Osteocyte (in vitro differentiated cells): ENCODE data around the gene OCIAD2. TPM values are rescaled to one million over a fixed set of nuclear protein-coding genes. Genes with fewer than 3 reads are reported as not detected.

Source experiments
- DNase-seq: peaks from one replicate; pipeline ENCODE4 v3.0.0; 2021; ENCODE audit warnings: mixed read lengths; ENCODE audit not compliant: unreplicated experiment; ENCODE audit errors: extremely low spot score
- H3K27ac Mint-ChIP-seq: one replicate; pipeline ENCODE4 v1.8.0; 2021; ENCODE audit warnings: mild to moderate bottlenecking, mixed read lengths; ENCODE audit not compliant: unreplicated experiment
- H3K27me3 Mint-ChIP-seq: one replicate; pipeline ENCODE4 v1.8.0; 2021; ENCODE audit warnings: mixed read lengths; ENCODE audit not compliant: unreplicated experiment
- H3K36me3 Mint-ChIP-seq: one replicate; pipeline ENCODE4 v1.8.0; 2021; ENCODE audit warnings: mixed read lengths; ENCODE audit not compliant: unreplicated experiment
- H3K4me1 Mint-ChIP-seq: one replicate; pipeline ENCODE4 v1.8.0; 2021; ENCODE audit warnings: mixed read lengths; ENCODE audit not compliant: unreplicated experiment
- H3K4me3 Mint-ChIP-seq: one replicate; pipeline ENCODE4 v1.8.0; 2021; ENCODE audit warnings: mild to moderate bottlenecking, moderate library complexity, mixed read lengths; ENCODE audit not compliant: unreplicated experiment
- H3K9me3 Mint-ChIP-seq: one replicate; pipeline ENCODE4 v1.8.0; 2021; ENCODE audit warnings: mixed read lengths; ENCODE audit not compliant: unreplicated experiment
- CTCF ChIP-seq: fragments of 200-600 bp; sonication (generic); IDR thresholded peaks from 2 replicates; pipeline ENCODE4 v1.5.0; 2021; ENCODE audit warnings: antibody characterized with exemption, mild to moderate bottlenecking, moderate library complexity
- total RNA-seq: library from RNA; stranded (reverse); gene quantifications from 2 replicates; pipeline ENCODE4 v1.2.1, GENCODE V29; 2021

OCIAD2 gene
- total RNA-seq, 1 donor from 2014 or later = 8.7 TPM

GRCh38 chr4:48945981-48946380, 39.4 kb upstream of the OCIAD2 start:
- H3K4me3 Mint-ChIP-seq = no peak overlapping the region
- no peak for TF ChIP-seq CTCF

GRCh38 chr4:48944756-48945241, 38.2 kb upstream of the OCIAD2 start:
- Mint-ChIP-seq H3K9me3 (no peaks in the 10 kb centered on the region), H3K36me3 (no peaks in the 10 kb centered on the region), H3K4me3 (no peak overlapping the region), H3K27ac (no peak overlapping the region), H3K4me1 (peaks cover 14% of the 10 kb centered on the region), H3K27me3 (peaks cover 14% of the 10 kb centered on the region)
- TF ChIP-seq CTCF = peak; percentile 22
- no peak for DNase-seq

More at GRCh38 chr4:48945981-48946380, 39.4 kb upstream of the OCIAD2 start:
- H3K36me3 Mint-ChIP-seq = no peaks in the 10 kb centered on the region
- H3K27me3 Mint-ChIP-seq = peaks cover 14% of the 10 kb centered on the region
- no peaks in the 10 kb centered on the region for H3K9me3 Mint-ChIP-seq
- H3K4me1 Mint-ChIP-seq = peaks cover 5% of the 10 kb centered on the region
- H3K27ac Mint-ChIP-seq = no peak overlapping the region
- no peak for DNase-seq

- peaks cover 14% of the 10 kb centered on the region for H3K27me3 Mint-ChIP-seq
- H3K4me1 Mint-ChIP-seq = peaks cover 16% of the 10 kb centered on the region
- DNase-seq = no peak
- no peak overlapping the region for H3K27ac Mint-ChIP-seq
- H3K36me3 Mint-ChIP-seq = no peaks in the 10 kb centered on the region
- no peak for TF ChIP-seq CTCF
- H3K9me3 Mint-ChIP-seq = no peaks in the 10 kb centered on the region
- H3K4me3 Mint-ChIP-seq = no peak overlapping the region
These were observed 37.7 kb upstream of the OCIAD2 start for GRCh38 chr4:48944252-48944651.

- Mint-ChIP-seq H3K4me3 (no peak overlapping the region), H3K9me3 (no peaks in the 10 kb centered on the region), H3K36me3 (no peaks in the 10 kb centered on the region), H3K27ac (no peak overlapping the region), H3K4me1 (peaks cover 12% of the 10 kb centered on the region), H3K27me3 (peaks cover 14% of the 10 kb centered on the region)
- DNase-seq = no peak
- TF ChIP-seq CTCF = no peak
These were observed 36.8 kb upstream of the OCIAD2 start for GRCh38 chr4:48943387-48943786.

GRCh38 chr4:48939785-48940184, 33.2 kb upstream of the OCIAD2 start:
- no peak for DNase-seq

More at GRCh38 chr4:48939785-48940184, 33.2 kb upstream of the OCIAD2 start:
- peaks cover 14% of the 10 kb centered on the region for H3K27me3 Mint-ChIP-seq
- peaks cover 12% of the 10 kb centered on the region for H3K4me1 Mint-ChIP-seq
- no peaks in the 10 kb centered on the region for H3K36me3 Mint-ChIP-seq
- no peak overlapping the region for H3K4me3 Mint-ChIP-seq
- peaks cover 4% of the 10 kb centered on the region for H3K9me3 Mint-ChIP-seq
- no peak for TF ChIP-seq CTCF
- H3K27ac Mint-ChIP-seq = peak overlapping the region; percentile 81
